GM19372 (cell line): ENCODE results near the gene VPS36.
"Not testable (repeated sequence)": the region's sequence is repeated elsewhere in the genome, so short reads cannot be mapped to it uniquely, and the experiment has no call there.

Source experiments
- ATAC-seq: cut with Tn5 transposase; IDR thresholded peaks from one replicate; pipeline ENCODE4 v1.9.1; 2021; ENCODE audit warnings: mild to moderate bottlenecking, low read depth, moderate library complexity; ENCODE audit not compliant: unreplicated experiment

The VPS36 gene

GRCh38 chr13:52385870-52386269, 64.6 kb downstream of the VPS36 start:
- no peak for ATAC-seq

GRCh38 chr13:52383366-52383765, 67.1 kb downstream of the VPS36 start:
- ATAC-seq, result no peak

GRCh38 chr13:52378312-52378711, 72.1 kb downstream of the VPS36 start:
- no peak for ATAC-seq

GRCh38 chr13:52377898-52378297, 72.5 kb downstream of the VPS36 start:
- no peak for ATAC-seq

- no peak for ATAC-seq
Observed at GRCh38 chr13:52374873-52375411, 75.5 kb downstream of the VPS36 start.

- ATAC-seq, result no peak
Observed at GRCh38 chr13:52374389-52374788, 76.0 kb downstream of the VPS36 start.

- ATAC-seq, result not testable (repeated sequence)
Observed at GRCh38 chr13:52373277-52373676, 77.2 kb downstream of the VPS36 start.

- ATAC-seq, result no peak
Observed at GRCh38 chr13:52371736-52372247, 78.6 kb downstream of the VPS36 start.

GRCh38 chr13:52366291-52366690, 84.1 kb downstream of the VPS36 start:
- no peak for ATAC-seq
